Activated T-cell treated with anti-CD3 and anti-CD28 coated beads for 24 hours (primary cell): ENCODE results near the gene SMIM20.
"Not testable (repeated sequence)": the region's sequence is repeated elsewhere in the genome, so short reads cannot be mapped to it uniquely, and the experiment has no call there.

ENCODE experiments used
- DNase-seq: peaks from one replicate; pipeline ENCODE4 v3.0.0-alpha.2; 2020; ENCODE audit warnings: low read depth

SMIM20 gene

DNA sequence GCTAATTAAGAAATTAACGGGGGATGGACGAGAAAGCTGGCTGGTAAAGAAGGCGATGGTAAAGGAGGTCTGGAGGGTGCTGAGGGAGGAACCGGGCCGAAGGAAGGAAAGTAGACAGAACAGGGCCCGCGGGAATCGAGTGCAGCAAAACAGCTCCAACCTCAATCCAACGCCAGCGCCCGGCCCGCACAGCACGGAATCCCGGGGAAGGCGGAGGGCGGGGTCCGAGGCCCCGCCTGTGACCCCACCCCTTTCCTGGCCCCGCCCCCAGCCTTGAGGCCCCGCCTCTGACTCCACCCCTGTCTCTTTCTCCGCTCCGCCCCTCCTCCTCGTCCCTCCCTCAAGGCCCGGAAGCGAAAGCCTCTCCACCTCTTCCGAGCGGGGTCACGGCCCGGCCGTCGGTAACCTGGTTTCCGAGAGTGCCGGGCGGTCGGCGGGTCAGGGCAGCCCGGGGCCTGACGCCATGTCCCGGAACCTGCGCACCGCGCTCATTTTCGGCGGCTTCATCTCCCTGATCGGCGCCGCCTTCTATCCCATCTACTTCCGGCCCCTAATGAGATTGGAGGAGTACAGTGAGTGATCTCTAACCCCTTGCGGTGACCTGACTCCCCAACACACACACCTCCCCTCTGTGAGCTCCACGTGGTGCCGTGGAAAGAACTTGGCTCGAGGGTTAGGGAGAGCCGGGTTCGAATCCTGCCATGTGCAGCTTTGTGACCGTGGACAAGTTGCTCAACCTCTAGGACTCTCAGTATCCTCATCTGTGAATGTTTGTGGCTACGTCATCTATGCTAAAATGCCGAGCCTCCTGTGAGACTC lies at the start of gene SMIM20:
SMIM20 (plus strand) TSS at position 370 of the 819 bp plus-strand sequence; CDS start at position 464, 94 bp downstream.
- DNase-seq, result peak; percentile 82

GRCh38 chr4:25865586-25865985 lies 48.4 kb upstream of the SMIM20 start:
- no peak for DNase-seq

DNA sequence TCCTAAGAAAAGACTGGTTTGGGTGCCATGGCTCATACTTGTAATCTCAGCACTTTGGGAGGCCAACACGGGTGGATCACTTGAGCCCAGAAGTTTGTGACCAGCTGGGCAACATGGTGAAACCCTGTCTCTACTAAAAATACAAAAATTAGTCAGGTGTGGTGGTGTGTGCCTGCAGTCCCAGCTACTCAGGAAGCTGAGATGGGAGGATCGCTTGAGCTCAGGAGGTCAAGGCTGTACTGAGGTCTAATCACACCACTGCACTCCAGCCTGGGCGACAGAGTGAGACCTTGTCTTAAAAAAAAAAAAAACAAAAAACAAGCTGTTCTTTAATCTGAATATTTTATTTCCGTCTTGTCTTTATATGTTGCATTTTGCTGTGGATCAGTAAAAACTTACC lies 47.6 kb upstream of the SMIM20 start:
- DNase-seq, result not testable (repeated sequence)

DNA sequence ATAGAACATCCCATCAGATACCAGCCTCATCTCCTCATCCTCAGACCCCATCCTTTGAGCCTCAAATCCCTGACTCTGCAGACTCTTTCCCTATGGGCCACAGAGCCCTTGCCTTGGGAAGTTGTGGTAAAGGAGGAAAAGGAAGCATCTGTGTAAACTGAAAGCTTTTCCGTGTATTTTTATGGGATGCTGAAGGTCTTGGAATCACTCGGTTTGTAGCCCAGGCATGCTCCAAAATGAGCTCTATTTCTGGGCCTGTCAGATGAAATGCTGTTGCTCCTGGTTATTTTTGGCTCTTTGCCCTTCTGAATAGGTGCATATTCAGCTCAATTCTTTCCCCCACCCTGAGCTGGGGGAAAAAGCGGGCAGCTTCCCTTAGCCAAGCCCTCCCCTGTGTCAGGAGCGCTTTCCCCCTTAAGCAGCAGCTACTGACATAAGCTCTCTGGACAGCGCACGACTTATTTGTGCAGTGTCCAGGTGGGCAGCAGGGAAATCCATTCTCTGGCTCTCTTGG lies 46.2 kb upstream of the SMIM20 start:
- no peak for DNase-seq

DNA sequence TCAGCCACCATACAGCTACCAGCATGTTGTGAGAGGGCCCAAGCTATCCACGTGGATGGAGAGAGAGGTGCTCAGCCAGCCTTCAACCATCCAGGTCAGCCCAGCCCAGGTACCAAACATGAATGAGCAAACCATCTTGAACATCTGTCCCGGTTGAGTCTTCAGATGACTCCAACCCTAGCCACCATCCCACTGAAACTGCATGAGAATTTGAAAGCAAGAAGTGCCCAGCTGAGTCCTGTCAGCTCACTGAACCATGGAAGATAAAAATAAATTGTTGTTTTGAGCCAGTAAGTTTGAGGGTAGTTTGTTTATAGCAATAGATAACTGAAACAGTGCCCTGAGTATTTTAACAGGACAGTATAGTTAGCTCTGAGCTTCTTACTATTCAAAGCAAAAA lies 43.9 kb upstream of the SMIM20 start:
- no peak for DNase-seq

DNA sequence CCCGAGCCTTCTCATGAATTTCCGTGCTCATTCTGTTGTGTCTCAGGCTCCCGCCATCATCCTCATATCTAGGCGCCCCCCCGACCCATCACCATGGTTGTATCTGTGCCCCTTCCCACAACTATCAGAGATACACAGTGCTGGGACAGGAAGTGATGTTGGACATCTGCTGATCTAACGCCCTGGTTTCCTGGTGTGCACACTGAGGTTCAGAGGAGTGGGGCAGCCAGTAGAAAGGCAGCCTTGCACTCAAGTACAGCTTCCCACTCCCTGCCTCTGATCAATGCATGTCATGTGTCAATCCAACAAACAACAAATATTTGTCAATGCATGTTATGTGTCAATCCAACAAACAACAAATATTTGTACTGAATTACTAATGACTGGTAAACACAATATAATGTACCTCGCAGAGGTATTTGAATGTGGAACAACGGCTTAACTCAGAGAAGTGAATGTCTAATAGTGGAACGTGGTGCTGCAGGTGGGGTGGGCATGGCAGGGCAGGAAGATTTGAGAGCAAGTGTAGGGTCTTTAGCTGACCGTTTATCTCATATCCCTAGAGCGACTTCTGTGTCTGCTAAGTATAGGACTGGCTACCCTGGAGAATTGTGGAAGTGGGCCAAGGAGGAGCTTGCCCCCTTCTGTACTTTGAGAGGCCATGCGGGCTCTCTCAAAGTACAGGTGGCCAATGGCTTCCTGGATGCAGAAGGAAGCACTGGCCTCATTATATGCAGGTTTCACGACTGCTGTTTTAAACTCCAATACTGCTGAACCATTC lies 41.0 kb upstream of the SMIM20 start:
- no peak for DNase-seq

- DNase-seq, result no peak
Observed at GRCh38 chr4:25873632-25874129, 40.3 kb upstream of the SMIM20 start.

DNA sequence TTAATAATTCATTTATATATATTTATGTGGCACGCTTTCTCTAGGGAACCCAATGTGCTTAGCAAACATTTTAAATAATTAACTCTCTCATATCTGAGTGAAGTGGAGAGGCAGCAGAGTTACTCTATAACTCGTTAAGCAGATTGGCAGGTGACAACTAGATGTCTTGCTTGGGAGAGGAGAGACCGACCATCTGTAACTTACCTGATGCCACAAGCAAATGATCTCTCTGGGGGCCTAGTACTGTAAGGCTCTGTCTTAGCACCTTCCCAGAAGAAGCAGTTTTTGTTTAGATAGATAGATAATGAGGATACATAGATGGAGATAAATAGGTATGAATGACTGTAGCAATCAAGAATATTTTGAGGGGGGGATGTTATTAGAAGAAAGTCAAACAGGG lies 39.4 kb upstream of the SMIM20 start:
- DNase-seq, result no peak

DNA sequence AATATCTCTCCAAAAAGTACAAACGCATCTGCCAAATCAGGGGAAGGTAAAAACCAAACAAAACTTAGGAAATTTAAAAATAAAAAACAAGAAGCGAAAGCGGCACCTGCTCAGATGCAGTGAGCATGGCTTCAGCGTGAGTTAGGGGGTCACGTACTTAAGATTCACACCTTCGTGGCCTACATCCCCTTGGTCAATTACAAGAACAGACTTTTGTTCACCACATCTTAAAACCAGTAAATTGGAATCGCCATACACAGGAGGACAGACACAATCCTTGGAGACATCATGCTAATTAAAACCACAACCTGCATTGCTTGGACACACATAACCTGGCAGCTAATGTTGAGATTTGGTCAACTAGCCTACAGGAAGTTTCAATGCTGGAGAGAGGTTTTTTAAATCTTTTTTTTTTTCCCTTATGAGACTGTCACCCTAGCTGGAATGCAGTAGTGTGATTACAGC lies 38.7 kb upstream of the SMIM20 start:
- DNase-seq, result no peak

GRCh38 chr4:25878676-25879075 lies 35.3 kb upstream of the SMIM20 start:
- DNase-seq, result no peak

- DNase-seq, result no peak
Observed at GRCh38 chr4:25879091-25879584, 34.9 kb upstream of the SMIM20 start.

GRCh38 chr4:25879587-25879986 lies 34.4 kb upstream of the SMIM20 start:
- DNase-seq, result no peak

DNA sequence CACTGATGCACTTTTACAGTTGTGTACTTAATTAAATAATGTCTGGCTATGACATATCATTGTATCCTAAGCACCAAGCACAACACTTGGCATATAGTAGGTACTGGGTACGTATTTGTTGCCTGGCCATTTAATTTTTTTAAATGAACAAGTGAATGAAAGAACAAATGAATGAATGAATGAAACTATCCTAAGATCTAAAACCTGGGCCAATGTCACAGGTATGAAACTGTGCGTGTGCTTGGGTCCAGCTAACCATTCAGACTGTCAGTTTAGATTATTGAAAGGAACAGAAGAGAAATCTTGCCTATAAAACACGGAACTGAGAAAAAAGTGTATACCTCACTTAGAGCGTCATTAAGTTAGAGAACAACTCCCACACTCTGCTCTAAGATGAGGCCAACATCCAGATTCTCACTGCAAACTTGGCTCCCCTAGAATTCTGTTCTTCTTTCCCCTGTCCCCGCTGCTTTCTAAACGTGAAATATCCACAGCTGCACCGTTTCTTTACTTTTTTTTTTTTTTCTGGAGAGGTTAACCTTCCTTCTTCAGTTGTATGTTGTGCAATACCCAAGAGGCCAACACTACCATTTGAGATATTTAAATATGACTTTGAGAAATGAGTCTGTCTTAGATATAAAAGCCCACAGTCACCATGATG lies 33.9 kb upstream of the SMIM20 start:
- no peak for DNase-seq

GRCh38 chr4:25881193-25881592 lies 32.8 kb upstream of the SMIM20 start:
- DNase-seq, result no peak

- no peak for DNase-seq
Observed at GRCh38 chr4:25882226-25882625, 31.8 kb upstream of the SMIM20 start.

GRCh38 chr4:25883565-25883964 lies 30.5 kb upstream of the SMIM20 start:
- no peak for DNase-seq

DNA sequence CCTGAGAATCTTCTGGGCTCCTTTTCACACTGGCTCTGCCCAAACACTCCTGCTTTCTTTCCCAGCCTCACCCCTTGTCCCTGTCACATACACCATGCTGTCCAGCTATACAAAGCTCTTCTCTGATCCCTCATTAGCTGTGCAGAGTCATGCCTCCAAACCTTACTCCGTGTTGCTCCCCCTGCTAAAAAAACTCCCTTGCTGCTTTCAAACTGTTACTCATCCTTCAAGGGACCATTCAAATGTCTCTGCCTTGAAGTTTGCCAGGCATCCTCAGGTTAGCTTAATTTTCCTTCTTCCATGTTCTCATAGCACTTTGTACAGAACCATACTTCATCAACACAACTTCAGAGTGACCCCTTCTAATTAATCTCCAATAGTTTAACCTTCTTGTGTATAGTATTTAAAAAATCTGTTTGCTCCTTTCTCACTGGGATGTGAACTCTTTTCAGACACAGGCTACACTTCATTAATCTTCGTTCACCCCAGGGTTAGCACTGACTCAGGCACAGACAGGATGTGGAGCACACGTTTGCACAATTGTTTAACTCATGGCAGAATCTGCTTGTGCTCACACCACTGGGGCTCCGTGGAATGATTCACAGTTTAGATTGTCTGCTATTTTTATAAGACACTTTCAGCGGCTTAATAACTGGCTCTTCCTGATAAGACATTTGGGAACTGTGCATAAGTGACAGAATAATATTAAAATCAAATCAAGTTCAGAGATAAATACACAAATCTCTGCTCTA lies 29.8 kb upstream of the SMIM20 start:
- DNase-seq, result no peak

DNA sequence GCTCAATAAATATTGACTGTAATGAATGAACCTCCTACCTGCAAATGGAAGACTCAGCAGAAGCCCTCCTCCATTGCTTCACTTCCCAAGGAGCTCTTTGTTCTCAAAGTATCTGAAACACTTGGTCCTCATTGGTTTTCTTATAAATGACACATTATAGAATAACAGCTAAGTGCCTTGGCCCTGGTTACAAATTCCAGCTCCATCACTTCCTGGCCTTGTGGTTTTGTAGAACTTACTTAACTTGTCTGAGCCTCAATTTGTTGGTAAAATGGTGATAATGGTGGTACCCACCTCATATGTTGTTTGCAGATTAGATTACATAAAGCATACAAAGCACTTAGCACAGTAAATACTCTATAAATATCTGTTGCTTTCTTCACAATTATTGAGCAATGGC lies 25.2 kb upstream of the SMIM20 start:
- no peak for DNase-seq

GRCh38 chr4:25889589-25890503 lies 24.2 kb upstream of the SMIM20 start:
- DNase-seq, result no peak
